Right hindlimb (tissue), 1 donor: ENCODE measurements around the gene SKOR1.

Experiments
- DNase-seq: peaks from one replicate; pipeline ENCODE4 v3.0.0-alpha.2; 2018

Gene SKOR1

GRCh38 chr15:67820122-67820991 is 5.0 kb upstream of the SKOR1 start:
- DNase-seq: no peak

- peak; percentile 87 for DNase-seq
Measured at GRCh38 chr15:67820992-67821783, 4.1 kb upstream of the SKOR1 start.

GRCh38 chr15:67821784-67822440 is 3.4 kb upstream of the SKOR1 start:
- DNase-seq: no peak

- DNase-seq: no peak
Measured at GRCh38 chr15:67822537-67823313, 2.6 kb upstream of the SKOR1 start.

DNA sequence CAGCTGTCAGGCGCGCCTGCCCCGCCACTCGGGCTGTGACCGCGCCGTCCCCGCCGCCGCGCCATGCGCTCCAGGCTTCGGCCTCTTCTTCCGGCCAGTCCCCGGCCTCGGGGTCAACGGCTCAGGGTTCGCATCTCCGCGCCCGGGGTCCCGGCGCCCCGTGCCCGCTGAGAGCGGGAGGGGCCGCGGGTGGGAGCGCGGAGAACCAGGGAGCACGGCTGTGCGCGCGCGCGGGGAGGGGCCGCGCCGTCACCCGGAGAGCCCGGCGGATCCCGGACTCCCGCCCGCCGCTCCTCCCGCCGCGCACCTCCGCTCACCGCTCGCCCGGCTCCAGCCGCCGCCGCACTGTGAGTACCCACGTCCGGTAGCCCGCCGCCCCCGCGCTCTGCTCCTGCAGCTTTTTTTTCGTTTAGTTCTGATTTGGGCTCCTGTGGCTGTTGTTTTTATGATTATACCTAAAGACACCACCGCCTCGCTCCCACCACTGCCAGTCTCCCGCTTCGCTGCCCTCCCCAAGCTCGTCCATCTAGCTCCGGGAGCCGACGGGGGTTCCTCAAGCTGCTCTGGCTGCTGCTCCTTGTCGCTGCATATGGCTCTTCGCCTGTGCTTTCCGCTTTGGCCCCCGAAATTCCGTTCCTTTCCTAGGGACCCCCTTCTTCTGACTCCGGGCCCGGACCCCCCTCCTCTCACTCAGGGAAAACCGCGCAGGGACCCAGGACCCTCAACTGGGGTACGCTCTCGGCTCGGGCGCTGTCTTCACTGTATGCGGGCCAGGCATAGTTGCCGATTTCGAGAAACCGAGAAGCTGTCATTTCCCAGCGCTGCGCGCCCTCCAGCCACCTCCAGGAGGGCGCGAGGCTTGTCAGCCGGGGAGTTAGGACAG is 1.8 kb upstream of the SKOR1 start:
- DNase-seq: no peak

DNA sequence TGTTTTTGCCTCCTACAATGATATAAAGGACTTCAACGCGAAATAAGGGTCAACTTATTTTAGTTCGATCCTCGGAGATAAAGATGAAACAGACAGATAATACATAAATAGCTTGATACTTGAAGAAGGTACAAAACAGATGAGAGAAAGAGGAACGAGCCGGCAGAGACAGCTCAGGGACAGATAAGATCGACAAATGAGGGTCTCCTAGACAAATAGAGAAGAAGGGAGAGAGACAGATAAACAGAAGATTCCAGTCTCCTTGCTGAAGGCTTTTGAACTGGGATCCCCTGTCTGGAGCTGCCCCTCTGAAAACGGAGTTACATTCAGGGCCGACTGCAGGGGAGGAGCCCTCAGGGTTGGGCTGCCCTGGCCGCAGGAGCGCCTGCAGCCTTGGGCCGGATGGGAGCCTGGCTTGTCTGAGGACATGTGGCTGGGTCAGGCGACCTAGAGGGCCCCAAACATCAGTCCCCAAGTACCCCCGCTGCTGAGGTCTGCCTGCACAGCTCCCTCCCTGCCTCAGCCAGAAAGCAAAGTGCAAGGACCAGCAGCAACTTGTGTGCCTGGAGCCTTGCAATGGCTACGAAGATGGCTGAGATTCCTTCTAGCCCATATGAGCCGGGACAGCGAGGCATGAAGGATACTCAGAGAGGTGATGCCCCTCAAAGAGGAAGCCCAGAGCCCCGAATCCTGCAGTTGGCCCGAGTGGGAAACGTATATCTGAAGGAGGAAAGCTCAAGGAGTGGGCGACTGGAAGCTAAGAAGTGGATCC is 926 bp upstream of the SKOR1 start:
- no peak for DNase-seq

DNA sequence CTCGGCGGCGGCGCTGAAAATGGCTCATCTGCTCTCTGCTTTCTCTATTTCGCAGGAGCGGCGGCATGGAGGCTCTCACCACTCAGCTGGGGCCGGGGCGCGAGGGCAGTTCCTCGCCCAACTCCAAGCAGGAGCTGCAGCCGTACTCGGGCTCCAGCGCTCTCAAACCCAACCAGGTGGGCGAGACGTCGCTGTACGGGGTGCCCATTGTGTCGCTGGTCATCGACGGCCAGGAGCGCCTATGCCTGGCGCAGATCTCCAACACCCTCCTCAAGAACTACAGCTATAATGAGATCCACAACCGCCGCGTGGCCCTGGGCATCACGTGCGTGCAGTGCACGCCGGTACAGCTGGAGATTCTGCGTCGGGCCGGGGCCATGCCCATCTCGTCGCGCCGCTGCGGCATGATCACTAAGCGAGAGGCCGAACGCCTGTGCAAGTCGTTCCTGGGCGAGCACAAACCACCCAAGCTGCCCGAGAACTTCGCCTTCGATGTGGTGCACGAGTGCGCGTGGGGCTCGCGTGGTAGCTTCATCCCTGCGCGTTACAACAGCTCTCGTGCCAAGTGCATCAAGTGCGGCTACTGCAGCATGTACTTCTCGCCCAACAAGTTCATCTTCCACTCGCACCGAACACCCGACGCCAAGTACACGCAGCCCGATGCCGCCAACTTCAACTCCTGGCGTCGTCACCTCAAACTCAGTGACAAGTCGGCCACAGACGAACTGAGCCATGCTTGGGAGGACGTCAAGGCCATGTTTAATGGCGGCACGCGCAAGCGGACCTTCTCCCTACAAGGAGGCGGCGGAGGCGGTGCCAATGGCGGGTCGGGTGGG is 790 bp downstream of the SKOR1 start:
- no peak for DNase-seq

DNA sequence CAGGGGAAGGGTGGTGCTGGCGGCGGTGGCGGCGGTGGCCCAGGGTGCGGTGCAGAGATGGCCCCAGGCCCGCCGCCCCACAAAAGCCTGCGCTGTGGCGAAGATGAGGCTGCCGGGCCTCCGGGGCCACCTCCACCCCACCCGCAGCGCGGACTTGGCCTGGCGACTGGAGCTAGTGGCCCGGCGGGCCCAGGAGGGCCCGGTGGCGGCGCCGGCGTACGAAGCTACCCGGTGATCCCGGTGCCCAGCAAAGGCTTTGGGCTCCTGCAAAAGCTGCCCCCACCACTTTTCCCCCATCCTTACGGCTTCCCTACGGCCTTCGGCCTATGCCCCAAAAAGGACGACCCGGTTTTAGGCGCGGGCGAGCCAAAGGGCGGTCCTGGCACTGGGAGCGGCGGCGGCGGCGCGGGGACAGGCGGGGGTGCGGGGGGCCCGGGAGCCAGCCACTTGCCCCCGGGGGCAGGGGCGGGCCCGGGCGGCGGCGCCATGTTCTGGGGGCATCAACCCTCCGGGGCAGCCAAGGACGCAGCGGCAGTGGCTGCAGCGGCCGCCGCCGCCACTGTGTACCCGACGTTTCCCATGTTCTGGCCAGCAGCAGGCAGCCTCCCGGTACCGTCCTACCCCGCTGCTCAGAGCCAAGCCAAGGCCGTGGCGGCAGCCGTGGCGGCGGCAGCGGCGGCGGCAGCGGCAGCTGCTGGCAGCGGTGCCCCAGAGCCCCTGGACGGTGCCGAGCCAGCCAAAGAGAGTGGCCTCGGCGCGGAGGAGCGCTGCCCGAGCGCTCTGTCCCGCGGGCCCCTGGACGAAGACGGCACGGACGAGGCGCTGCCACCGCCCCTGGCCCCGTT is 1.6 kb downstream of the SKOR1 start:
- no peak for DNase-seq

DNA sequence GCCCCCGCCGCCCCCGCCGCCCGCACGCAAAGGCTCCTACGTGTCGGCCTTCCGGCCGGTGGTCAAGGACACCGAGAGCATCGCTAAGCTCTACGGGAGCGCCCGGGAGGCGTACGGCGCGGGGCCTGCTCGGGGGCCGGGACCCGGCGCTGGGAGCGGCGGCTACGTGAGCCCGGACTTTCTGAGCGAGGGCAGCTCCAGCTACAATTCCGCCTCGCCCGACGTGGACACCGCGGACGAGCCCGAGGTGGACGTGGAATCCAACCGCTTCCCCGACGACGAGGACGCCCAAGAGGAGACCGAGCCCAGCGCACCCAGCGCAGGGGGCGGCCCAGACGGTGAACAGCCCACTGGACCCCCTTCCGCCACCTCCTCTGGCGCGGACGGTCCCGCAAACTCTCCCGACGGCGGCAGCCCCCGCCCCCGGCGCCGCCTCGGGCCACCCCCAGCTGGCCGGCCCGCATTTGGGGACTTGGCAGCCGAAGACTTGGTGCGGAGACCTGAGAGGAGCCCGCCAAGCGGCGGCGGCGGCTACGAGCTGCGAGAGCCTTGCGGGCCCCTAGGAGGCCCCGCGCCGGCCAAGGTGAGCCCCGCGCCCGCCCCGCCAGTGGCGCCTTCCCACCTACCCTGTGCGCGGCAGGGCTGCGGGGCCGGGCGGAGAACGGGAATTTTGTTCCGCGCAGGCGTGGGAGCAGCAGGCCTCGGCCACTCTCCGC is 2.4 kb downstream of the SKOR1 start:
- DNase-seq: no peak

DNA sequence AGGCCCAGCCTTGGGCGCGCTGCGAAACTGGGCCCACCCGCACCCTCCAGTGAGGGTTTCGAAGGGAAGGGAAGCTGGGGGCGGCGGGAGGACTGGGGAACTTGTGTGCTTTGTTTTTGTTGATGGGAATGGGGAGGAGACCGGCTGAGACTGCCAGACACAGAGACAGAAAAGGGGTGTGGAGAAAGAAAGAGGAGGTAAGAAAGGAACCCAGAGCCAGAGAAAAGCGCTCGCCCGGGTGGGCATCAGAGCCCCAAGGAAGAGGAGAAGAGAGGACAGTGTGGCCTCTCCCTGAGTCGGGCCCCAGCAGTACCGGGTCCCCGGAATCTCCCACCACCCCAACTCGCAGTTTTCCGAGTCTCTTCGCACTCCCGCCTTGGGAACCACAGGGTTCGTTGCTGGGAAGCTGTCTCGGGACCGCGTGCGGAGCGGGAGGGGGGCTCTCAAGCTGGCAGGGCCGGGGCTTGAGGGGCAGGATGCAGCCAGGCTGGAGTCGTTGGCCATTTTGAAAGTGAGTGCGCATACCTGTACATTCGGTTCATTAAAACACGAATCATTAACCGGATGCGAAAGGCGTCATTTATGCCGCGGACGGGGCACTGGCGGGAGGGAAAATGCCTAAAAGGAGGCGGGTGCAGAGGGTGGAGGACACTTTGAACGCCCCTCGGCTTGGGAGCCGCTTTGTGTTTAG is 3.1 kb downstream of the SKOR1 start:
- no peak for DNase-seq

- no peak for DNase-seq
Measured at GRCh38 chr15:67828969-67829646, 3.8 kb downstream of the SKOR1 start.

DNA sequence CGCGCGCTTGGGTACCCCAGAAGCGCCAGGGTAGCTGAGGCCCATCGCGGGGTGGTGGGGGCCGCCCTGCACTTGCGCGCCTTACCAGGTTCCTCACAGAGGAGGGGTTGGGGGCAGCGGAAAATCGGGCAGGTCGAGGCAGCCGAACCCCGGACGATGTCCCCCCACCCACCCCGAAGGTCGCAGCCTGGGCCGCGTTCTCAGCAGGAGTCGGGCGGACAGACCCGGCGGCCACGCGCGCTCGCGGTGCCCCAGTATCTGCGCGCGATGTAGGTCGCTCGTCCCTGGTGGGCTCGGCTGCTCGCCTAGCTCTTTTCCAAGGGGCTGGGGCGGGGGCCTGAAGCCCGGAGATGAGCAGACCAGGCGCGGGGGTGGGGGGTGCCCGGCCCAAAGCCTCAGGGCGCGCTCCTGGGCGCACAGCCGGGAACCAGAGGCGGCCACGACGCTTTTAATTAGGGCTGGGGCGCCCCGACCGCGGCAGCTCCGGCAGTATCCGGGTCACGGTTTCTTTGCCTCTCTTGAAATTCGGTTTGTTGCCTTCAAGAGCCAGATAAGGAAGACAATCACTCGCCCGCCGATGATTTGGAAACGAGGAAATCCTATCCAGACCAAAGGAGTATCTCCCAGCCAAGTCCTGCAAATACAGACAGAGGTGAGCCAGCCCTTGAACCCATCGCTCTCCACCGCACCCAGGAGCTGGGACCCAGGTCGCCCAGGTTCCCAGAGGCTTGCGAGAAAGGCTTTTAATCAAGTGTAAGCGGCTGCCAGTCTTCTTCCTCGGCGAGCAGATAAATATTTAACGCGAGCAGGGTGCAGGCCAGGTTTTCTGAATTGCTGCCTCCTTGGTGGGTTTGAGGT is 4.6 kb downstream of the SKOR1 start:
- DNase-seq: no peak

- DNase-seq: no peak
Measured at GRCh38 chr15:67831363-67831762, 6.1 kb downstream of the SKOR1 start.

GRCh38 chr15:67832031-67832551 is 6.8 kb downstream of the SKOR1 start:
- DNase-seq: no peak

GRCh38 chr15:67832897-67833709 is 7.8 kb downstream of the SKOR1 start:
- DNase-seq: no peak
